HUES64 (cell line): ENCODE results near the gene VPS4A.
A peak's percentile ranks its signal among the peaks of the same experiment; 100 is the strongest.

Source experiments
- H3K27ac ChIP-seq: 2 replicates; pipeline ENCODE4 v1.7.0; 2013; ENCODE audit warnings: low read depth, low read length, inconsistent platforms
- H3K27me3 ChIP-seq: 2 replicates; pipeline ENCODE4 v1.6.1; 2013; ENCODE audit warnings: mild to moderate bottlenecking, low read length; ENCODE audit not compliant: insufficient read depth
- H3K36me3 ChIP-seq: 2 replicates; pipeline ENCODE4 v1.6.1; 2013; ENCODE audit warnings: mild to moderate bottlenecking, low read length; ENCODE audit not compliant: insufficient read depth
- H3K4me1 ChIP-seq: 2 replicates; pipeline ENCODE4 v1.6.1; 2013; ENCODE audit warnings: mild to moderate bottlenecking, low read length, moderate library complexity; ENCODE audit not compliant: insufficient read depth
- H3K4me3 ChIP-seq: 2 replicates; pipeline ENCODE4 v1.5.1; 2013; ENCODE audit warnings: mild to moderate bottlenecking, low read length, moderate library complexity
- H3K9ac ChIP-seq: 2 replicates; pipeline ENCODE4 v1.6.1; 2013; ENCODE audit warnings: mild to moderate bottlenecking, low read depth, low read length
- H3K9me3 ChIP-seq: 2 replicates; pipeline ENCODE4 v1.6.1; 2013; ENCODE audit warnings: low read depth, low read length; ENCODE audit not compliant: insufficient read depth
- WGBS: fragments of 150-250, 120-280 bp; methylation state at CpG from one replicate; pipeline ENCODE4 v1.1.7; 2013; ENCODE audit warnings: missing lambda C conversion rate; 5-methylcytosine and 5-hydroxymethylcytosine counted together

VPS4A gene

GRCh38 chr16:69328854-69329316 is 17.7 kb downstream of the VPS4A start:
- peaks cover 77% of the 10 kb centered on the region for H3K36me3 ChIP-seq
- peak overlapping the region; percentile 96 for H3K4me3 ChIP-seq

DNA sequence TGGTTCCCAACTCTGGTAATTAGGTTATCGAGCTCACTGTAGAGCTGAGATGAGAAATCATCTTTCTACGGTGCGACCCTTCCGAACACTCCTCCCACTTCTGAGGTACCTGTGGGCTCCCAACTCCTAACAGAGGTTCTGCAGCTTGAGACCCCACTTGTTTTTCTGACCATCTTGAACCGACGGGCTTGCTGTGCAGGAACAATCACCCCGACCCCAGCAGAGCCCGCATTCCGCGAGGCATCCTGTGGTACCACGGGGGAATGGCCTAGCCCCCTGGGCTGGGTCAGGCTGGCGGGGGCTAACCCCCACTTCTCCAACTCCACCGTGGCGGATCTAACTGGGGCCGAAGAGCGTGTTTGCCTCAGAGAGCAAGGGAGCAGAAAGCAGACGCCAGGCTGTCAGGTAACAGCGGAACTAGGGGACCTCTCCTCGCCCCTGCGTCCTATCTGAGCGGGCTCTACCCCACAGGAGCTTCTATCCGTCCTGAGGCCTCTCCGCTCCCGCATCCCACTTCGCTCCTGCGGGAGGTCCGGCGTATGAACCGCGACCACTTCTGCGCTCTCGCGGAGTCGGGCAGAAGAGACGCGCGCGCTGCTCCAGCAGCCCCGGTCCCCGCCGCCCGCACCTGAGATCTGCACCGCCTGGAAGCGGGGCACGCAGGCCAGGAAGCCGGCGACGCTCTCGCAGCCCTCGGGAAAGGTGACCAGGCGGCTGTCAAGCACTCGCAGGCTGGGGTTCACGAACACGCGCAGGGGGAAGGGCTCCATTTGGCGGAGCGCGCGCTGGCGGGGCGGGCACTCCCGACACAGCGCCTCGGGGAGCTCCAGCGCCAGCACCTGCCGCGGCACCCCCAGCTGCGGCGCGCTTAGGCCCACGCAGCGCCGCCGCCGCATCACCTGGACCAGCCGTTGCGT is 18.5 kb downstream of the VPS4A start:
- peak overlapping the region; percentile 98 for H3K9ac ChIP-seq
- WGBS: 7% methylated on average over 77 of the region's 77 CpGs
- H3K27ac ChIP-seq: peak overlapping the region; percentile 98
- no peaks in the 10 kb centered on the region for H3K27me3 ChIP-seq
- H3K4me3 ChIP-seq: peak overlapping the region; percentile 96
- peaks cover 77% of the 10 kb centered on the region for H3K36me3 ChIP-seq
- H3K4me1 ChIP-seq: peaks cover 13% of the 10 kb centered on the region
- H3K9me3 ChIP-seq: no peaks in the 10 kb centered on the region

More at GRCh38 chr16:69328854-69329316, 17.7 kb downstream of the VPS4A start:
- Histone ChIP-seq H3K9ac (peak overlapping the region; percentile 98), H3K27me3 (no peaks in the 10 kb centered on the region), H3K9me3 (no peaks in the 10 kb centered on the region), H3K27ac (no peak overlapping the region), H3K4me1 (peaks cover 13% of the 10 kb centered on the region)
- 79% methylated on average over 10 of the region's 10 CpGs for WGBS

GRCh38 chr16:69330286-69331109 is 19.3 kb downstream of the VPS4A start, which contains the start of gene PDF:
PDF (minus strand) TSS chr16:69330588; CDS start chr16:69330570, 18 bp downstream.
- H3K9me3 ChIP-seq: no peaks in the 10 kb centered on the region
- peak within 1 kb of the TSS; percentile 98 for H3K27ac ChIP-seq
- H3K27me3 ChIP-seq: no peaks in the 10 kb centered on the region
- peaks cover 79% of the 10 kb centered on the region for H3K36me3 ChIP-seq
- H3K4me3 ChIP-seq: peak within 1 kb of the TSS; percentile 96
- peak within 1 kb of the TSS; percentile 98 for H3K9ac ChIP-seq
- H3K4me1 ChIP-seq: peaks cover 13% of the 10 kb centered on the region
- 2% methylated on average over 92 of the region's 93 CpGs for WGBS

GRCh38 chr16:69334696-69335095 is 23.5 kb downstream of the VPS4A start:
- Histone ChIP-seq H3K36me3 (peaks cover 54% of the 10 kb centered on the region), H3K4me1 (0 out of 2 replicates have a peak, but pooled peaks cover 4% of the 10 kb centered on the region), H3K27me3 (no peaks in the 10 kb centered on the region), H3K4me3 (no peak overlapping the region), H3K27ac (no peak overlapping the region), H3K9ac (no peak overlapping the region), H3K9me3 (no peaks in the 10 kb centered on the region)
- WGBS: 96% methylated on average over 9 of the region's 9 CpGs

DNA sequence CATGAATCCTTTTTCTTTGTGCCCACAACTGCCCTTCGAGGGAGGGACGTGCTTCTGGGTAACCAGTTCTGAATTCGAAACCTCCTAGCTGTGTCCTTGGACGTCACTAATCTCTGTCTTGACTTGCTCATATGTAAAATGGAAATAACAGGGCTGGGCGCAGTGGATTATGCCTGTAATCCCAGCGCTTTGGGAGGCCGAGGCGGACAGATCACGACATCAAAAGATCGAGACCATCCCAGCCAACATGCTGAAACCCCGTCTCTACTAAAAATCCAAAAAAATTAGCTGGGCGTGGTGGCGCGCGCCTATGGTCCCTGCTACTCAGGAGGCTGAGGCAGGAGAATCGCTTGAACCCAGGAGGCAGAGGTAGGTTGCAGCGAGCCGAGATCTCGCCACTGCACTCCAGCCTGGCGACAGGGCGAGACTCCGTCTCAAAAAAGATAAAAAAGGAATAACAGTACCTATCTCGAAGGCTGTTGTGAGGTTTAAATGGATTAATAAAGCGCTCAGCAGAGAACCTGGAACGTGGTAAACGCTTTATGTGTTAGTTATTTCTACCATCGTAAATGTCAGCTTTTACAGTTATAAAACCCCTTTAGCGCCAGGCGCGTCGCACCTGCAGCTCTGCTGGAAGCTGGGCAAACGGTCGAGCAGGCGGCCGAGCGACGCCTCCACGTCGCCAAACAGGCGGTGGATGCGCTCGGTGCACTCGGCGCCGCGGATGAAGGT is 27.6 kb downstream of the VPS4A start:
- Histone ChIP-seq H3K4me3 (peak overlapping the region; percentile 99), H3K4me1 (0 out of 2 replicates have a peak, but pooled peaks cover 10% of the 10 kb centered on the region), H3K27me3 (no peaks in the 10 kb centered on the region), H3K9me3 (no peaks in the 10 kb centered on the region), H3K9ac (peak overlapping the region; percentile 97), H3K36me3 (peaks cover 61% of the 10 kb centered on the region), H3K27ac (peak overlapping the region; percentile 89)
- 22% methylated on average over 46 of the region's 46 CpGs for WGBS

DNA sequence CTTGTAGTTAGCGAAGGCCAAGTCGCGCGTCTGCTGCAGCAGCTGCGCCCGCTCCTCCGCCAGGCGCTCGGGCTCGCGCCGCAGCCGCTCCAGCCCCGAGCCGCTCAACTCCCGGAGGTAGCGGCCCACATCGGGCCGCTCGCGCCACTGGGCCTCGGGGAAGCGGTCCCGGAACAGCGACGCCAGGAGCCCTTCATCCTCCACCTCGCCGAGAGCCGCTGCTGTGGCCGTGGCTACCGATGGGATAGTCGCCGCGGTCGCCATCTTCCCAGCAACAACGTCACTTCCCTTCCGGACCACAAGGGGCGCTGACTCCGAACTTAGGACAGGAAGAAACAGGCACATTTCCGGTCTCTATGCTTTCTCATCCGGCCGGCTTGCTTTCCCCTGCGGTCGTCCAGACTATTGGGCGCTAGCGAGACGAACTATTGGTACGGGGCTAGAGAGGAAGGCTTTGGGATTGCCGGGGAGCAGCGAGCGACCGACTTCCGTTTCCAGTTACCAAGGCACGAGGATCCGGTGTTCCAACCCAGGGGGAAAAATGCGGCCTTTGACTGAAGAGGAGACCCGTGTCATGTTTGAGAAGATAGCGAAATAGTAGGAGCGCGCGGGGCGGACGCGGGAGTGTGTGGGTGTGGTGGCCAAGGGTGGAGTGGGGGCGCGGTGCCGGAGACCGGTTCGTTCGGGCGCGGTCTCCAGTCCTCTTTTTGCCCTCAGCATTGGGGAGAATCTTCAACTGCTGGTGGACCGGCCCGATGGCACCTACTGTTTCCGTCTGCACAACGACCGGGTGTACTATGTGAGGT is 28.3 kb downstream of the VPS4A start, which contains the start of the genes COG8 and NIP7:
Gene COG8 (minus strand): TSS at position 276 of the 806 bp plus-strand sequence. CDS start 12 bp downstream, at position 264.
Gene NIP7 (plus strand): TSS at position 484 of the 806 bp plus-strand sequence. CDS start 58 bp downstream, at position 542.
- Histone ChIP-seq H3K27ac (peak within 1 kb of the TSS; percentile 89), H3K36me3 (peaks cover 60% of the 10 kb centered on the region), H3K27me3 (no peaks in the 10 kb centered on the region), H3K4me1 (0 out of 2 replicates have a peak, but pooled peaks cover 10% of the 10 kb centered on the region), H3K4me3 (peak within 1 kb of the TSS; percentile 99), H3K9ac (peak within 1 kb of the TSS; percentile 97), H3K9me3 (no peaks in the 10 kb centered on the region)
- WGBS: under 1% methylated on average over 77 of the region's 77 CpGs

DNA sequence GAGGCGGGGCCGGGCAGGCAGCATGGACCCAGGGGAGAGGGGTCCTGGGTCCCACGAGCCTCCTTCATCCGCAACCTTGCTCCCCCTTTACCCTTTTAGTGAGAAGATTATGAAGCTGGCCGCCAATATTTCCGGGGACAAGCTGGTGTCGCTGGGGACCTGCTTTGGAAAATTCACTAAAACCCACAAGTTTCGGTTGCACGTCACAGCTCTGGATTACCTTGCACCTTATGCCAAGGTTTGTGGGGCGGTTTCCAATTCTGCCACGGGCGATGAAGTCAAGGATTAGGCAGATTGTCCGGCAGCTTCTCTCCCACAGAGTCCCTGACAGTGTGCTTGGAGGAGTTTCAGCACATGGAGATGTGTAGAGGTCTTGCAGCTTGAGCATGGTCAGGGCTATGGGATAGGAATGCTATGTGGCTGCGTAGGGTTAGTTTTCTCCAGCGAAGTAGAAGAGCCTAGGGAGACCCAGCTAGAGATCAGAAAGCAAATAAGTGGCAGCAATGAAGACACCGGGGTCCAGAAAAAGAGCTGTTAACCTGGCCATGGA is 29.0 kb downstream of the VPS4A start:
- H3K36me3 ChIP-seq: peaks cover 53% of the 10 kb centered on the region
- H3K27me3 ChIP-seq: no peaks in the 10 kb centered on the region
- peak overlapping the region; percentile 97 for H3K9ac ChIP-seq
- 0 out of 2 replicates have a peak, but pooled peaks cover 10% of the 10 kb centered on the region for H3K4me1 ChIP-seq
- no peaks in the 10 kb centered on the region for H3K9me3 ChIP-seq
- 8% methylated on average over 16 of the region's 16 CpGs for WGBS
- H3K4me3 ChIP-seq: peak overlapping the region; percentile 99
- peak overlapping the region; percentile 87 for H3K27ac ChIP-seq

- Histone ChIP-seq H3K27ac (no peak overlapping the region), H3K4me1 (0 out of 2 replicates have a peak, but pooled peaks cover 6% of the 10 kb centered on the region), H3K4me3 (no peak overlapping the region), H3K9me3 (no peaks in the 10 kb centered on the region), H3K27me3 (no peaks in the 10 kb centered on the region), H3K9ac (no peak overlapping the region), H3K36me3 (peaks cover 40% of the 10 kb centered on the region)
- WGBS: 95% methylated on average over 5 of the region's 5 CpGs
Measured at GRCh38 chr16:69344171-69344570, 33.0 kb downstream of the VPS4A start.

GRCh38 chr16:69345923-69346322 is 34.8 kb downstream of the VPS4A start:
- H3K9ac ChIP-seq: no peak overlapping the region
- H3K27me3 ChIP-seq: no peaks in the 10 kb centered on the region
- H3K4me1 ChIP-seq: 0 out of 2 replicates have a peak, but pooled peaks cover under 1% of the 10 kb centered on the region
- H3K4me3 ChIP-seq: no peak overlapping the region
- H3K36me3 ChIP-seq: peaks cover 40% of the 10 kb centered on the region
- 82% methylated on average over 3 of the region's 4 CpGs for WGBS
- no peak overlapping the region for H3K27ac ChIP-seq
- no peaks in the 10 kb centered on the region for H3K9me3 ChIP-seq
